A549 treated with ZK216348 at 1 μM for 4 hours (cell line): ENCODE data around the gene ZBTB8OS. TPM values are rescaled to one million over a fixed set of nuclear protein-coding genes. Genes with fewer than 3 reads are reported as not detected.

ENCODE experiments used
- total RNA-seq: library from RNA; stranded (reverse); fragments of 200-300 nt; extraction: Qiagen RNA extraction; gene quantifications from 5 replicates; pipeline ENCODE4 v1.2.3, GENCODE V29; 2022; ENCODE audit warnings: low read depth

The ZBTB8OS gene
- total RNA-seq = 35.6 to 68.4 TPM (median 36.5 TPM) in 5 replicates

GRCh38 chr1:32650248-32650751 lies at the start of gene ZBTB8OS:
Gene ZBTB8OS, minus strand, starts transcription at chr1:32650550. Its CDS starts 21 bp downstream, at chr1:32650529.

GRCh38 chr1:32650752-32651460 lies 556 bp upstream of the ZBTB8OS start, which contains the start of gene RBBP4:
Gene RBBP4, plus strand, starts transcription at chr1:32651208. Its CDS starts 99 bp downstream, at chr1:32651307.

Other genes starting within 250 kb of the ZBTB8OS start
- not detected in 5 replicates for gene ZBTB8B, start 185.5 kb downstream of the ZBTB8OS start, total RNA-seq
- gene ZBTB8A, start 111.1 kb downstream of the ZBTB8OS start, total RNA-seq = 2.5 to 4.4 TPM (median 3.8 TPM) in 5 replicates
- gene RBBP4, start 658 bp upstream of the ZBTB8OS start, total RNA-seq = 64.9 to 87.5 TPM (median 75.0 TPM) in 5 replicates
- gene SYNC, start 52.2 kb upstream of the ZBTB8OS start, total RNA-seq = 10.7 to 18.5 TPM (median 13.9 TPM) in 5 replicates
- gene YARS1, start 166.8 kb upstream of the ZBTB8OS start, total RNA-seq = 59.4 to 95.9 TPM (median 72.9 TPM) in 5 replicates
- gene S100PBP, start 167.1 kb upstream of the ZBTB8OS start, total RNA-seq = 11.0 to 18.6 TPM (median 15.3 TPM) in 5 replicates
- gene FNDC5, start 220.4 kb upstream of the ZBTB8OS start, total RNA-seq = 0.23 to 1.1 TPM (median 0.39 TPM) in 5 replicates
- 0.25 to 0.42 TPM (median 0.33 TPM) in 5 replicates for gene HPCA, start 235.9 kb upstream of the ZBTB8OS start, total RNA-seq